ENCODE measurements around the gene CPAMD8.
"Not testable (repeated sequence)": the region's sequence is repeated elsewhere in the genome, so short reads cannot be mapped to it uniquely, and the experiment has no call there.

The CPAMD8 gene

DNA sequence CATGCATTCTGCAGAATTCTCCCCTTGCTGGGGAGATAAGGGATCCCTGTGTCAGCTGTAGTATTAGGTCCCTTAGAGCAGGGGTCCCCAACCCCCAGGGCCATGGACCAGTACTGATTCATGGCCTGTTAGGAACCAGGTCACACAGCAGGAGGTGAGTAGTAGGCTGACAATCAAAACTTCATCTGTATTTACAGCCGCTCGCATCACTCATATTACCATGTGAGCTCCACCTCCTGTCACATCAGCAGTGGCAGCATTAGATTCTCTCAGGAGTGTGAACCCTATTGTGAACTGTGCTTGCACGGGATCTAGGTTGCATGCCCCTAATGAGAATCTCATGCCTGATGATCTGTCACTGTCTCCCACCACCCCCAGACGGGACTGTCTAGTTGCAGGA lies 37.9 kb downstream of the CPAMD8 start:
- in situ Hi-C loops (cut with HindIII; ENCODE audit: low sequenced_read_pairs), result no loop called here
- TF ChIP-seq, protein P1, sequence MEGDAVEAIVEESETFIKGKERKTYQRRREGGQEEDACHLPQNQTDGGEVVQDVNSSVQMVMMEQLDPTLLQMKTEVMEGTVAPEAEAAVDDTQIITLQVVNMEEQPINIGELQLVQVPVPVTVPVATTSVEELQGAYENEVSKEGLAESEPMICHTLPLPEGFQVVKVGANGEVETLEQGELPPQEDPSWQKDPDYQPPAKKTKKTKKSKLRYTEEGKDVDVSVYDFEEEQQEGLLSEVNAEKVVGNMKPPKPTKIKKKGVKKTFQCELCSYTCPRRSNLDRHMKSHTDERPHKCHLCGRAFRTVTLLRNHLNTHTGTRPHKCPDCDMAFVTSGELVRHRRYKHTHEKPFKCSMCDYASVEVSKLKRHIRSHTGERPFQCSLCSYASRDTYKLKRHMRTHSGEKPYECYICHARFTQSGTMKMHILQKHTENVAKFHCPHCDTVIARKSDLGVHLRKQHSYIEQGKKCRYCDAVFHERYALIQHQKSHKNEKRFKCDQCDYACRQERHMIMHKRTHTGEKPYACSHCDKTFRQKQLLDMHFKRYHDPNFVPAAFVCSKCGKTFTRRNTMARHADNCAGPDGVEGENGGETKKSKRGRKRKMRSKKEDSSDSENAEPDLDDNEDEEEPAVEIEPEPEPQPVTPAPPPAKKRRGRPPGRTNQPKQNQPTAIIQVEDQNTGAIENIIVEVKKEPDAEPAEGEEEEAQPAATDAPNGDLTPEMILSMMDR (IDR thresholded peaks at IDR 0.05; ENCODE audit: low read depth, low read length), result no peak
- no peak overlapping the region for H3K4me3 ChIP-seq (ENCODE audit: low read depth, low read length)
- no peak for DNase-seq (ENCODE audit: low read depth, low spot score)

DNA sequence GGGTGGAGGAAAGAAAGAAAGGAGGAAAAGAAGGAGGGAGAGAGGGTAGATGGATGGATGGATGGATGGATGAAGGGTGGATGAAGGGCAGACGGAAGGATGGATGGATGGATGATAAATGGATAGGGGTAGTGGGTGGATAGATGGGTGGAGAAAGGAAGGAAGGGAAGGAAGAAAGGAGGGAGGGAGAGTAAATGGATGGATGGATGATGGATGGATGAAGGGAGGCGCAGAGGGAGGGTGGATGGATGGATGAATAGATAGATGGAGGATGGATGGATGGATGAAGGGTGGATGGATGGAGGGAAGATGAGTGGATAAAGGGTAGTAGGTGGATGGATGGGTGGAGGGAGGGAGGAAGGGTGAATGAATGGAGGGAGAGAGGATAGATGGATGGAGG lies 41.2 kb downstream of the CPAMD8 start:
- in situ Hi-C loops (cut with HindIII; ENCODE audit: low sequenced_read_pairs), result no loop called here
- TF ChIP-seq, protein P1 (IDR thresholded peaks at IDR 0.05; ENCODE audit: low read depth, low read length), result no peak
- no peak overlapping the region for H3K4me3 ChIP-seq (ENCODE audit: low read depth, low read length)
- DNase-seq (ENCODE audit: low read depth, low spot score), result no peak

DNA sequence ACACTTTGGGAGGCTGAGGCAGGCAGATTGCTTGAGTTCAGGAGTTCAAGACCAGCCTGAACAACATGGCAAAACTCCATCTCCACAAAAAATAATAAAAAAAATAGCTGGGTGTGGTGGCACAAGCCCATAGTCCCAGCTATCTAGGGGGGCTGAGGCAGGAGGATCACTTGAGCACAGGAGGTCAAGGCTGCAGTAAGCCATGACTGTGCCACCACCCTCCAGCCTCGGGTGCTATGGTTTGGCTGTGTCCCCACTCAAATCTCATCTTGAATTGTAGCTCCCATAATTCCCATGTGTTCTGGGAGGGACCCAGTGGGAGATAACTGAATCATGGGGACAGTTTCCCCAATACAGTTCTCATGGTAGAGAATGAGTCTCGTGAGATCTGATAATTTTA lies 44.0 kb downstream of the CPAMD8 start:
- DNase-seq (ENCODE audit: low read depth, low spot score); H3K4me3 ChIP-seq (ENCODE audit: low read depth, low read length); in situ Hi-C loops (cut with HindIII; ENCODE audit: low sequenced_read_pairs): not testable (repeated sequence)

DNA sequence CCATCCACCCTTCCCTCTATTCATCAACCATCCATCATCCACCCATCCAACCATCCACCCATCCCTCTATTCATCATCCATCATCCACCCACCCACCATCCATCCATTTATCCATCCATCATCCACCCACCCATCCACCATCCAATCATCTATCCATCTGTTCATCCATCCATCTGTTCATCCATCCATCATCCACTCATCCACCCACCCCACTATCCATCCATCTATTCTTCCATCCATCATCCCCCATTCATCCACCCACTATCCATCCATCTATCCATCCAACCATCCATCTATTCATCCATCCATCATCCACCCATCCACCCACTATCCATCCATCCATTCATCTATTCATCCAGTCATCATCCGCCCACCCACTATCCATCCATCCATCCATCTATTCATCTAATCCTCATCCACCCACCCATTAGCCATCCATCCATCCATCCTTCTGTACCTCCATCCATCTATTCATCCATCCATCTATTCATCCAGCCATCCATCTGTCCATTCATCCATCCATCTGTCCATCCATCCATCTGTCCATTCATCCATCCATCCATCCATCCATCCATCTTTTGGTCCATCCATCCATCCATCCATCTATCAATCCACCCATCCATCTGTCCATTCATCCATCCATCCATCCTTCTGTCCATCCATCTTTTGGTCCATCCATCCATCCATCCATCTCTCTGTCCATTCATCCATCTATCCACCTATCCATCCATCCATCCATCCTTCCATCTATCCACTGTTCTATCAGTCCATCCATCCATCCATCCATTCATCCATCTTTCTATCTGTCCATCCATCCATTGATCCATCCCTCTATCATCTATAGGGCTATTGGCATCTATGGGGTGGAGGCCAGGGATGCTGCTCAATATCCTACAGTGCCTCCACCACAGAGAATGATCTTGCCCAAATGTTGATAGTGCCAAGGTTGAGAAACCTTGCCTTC lies 47.5 kb downstream of the CPAMD8 start:
- TF ChIP-seq, protein P1 (IDR thresholded peaks at IDR 0.05; ENCODE audit: low read depth, low read length), result no peak
- DNase-seq (ENCODE audit: low read depth, low spot score), result no peak
- in situ Hi-C loops (cut with HindIII; ENCODE audit: low sequenced_read_pairs), result no loop called here
- no peak overlapping the region for H3K4me3 ChIP-seq (ENCODE audit: low read depth, low read length)

DNA sequence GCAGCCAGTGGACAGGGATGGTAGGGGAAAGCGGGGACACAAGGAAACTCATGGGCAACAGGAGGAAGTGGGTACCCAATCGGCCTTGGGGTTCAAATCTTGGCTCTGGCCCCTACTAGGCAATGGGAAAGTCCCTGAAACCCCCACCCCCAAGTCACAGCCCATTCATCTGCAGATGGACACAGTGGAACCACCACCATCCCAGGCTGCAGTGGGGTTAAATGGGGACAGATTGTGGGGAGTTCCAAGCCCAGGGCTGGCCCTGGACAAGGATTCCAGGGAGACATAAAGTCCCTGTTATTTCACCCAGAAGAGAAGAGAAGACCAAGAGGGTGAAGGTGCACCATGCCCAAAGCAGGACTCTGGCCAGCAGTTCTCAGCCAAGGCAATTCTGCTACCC lies 48.5 kb downstream of the CPAMD8 start:
- H3K4me3 ChIP-seq (ENCODE audit: low read depth, low read length), result no peak overlapping the region
- in situ Hi-C loops (cut with HindIII; ENCODE audit: low sequenced_read_pairs), result no loop called here
- no peak for DNase-seq (ENCODE audit: low read depth, low spot score)
- TF ChIP-seq, protein P1 (IDR thresholded peaks at IDR 0.05; ENCODE audit: low read depth, low read length), result no peak

DNA sequence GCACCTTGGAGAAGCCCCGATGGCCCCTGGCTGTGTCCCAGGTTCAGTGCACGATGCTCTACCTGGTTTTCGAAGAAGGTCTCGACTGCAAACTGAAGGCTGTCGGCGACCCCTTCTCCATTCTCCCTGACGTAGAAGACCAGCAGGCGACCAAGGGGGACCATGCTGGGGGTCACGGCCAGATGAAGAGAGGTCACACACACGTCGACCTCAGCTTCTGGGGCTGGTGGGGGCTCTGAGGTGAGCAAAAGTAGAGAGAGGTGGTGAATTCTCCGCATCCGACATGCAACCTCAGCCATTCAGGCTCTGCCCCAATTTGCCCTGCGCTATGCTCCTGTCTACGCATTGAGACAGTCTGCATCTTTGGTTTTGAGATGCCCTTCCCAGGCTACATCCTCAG lies 49.3 kb downstream of the CPAMD8 start:
- in situ Hi-C loops (cut with HindIII; ENCODE audit: low sequenced_read_pairs), result no loop called here
- no peak overlapping the region for H3K4me3 ChIP-seq (ENCODE audit: low read depth, low read length)
- TF ChIP-seq, protein P1 (IDR thresholded peaks at IDR 0.05; ENCODE audit: low read depth, low read length), result no peak
- no peak for DNase-seq (ENCODE audit: low read depth, low spot score)

DNA sequence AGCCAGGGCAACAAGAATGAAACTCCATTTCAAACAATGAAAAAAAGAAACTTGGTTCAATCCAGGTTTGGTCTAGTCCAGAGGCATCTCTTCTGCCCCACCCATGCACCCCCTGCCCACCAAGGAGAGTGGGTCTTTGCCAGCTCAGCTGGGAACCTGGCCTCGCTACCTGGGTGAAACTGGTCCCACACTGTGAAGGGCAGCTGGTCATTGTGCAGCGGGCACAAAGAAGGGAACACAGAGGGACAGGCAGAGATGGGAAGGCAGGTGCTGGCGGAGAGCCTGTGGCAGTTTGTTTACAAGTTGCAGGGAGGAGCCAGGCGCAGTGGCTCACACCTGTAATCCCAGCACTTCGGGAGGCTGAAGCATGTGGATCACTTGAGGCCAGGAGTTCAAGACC lies 50.2 kb downstream of the CPAMD8 start:
- in situ Hi-C loops (cut with HindIII; ENCODE audit: low sequenced_read_pairs), result no loop called here
- TF ChIP-seq, protein P1 (IDR thresholded peaks at IDR 0.05; ENCODE audit: low read depth, low read length), result no peak
- no peak for DNase-seq (ENCODE audit: low read depth, low spot score)
- H3K4me3 ChIP-seq (ENCODE audit: low read depth, low read length), result no peak overlapping the region

Measured in astrocyte of the spinal cord (primary cell).